ENCODE data around the gene TMEM239.

DNA sequence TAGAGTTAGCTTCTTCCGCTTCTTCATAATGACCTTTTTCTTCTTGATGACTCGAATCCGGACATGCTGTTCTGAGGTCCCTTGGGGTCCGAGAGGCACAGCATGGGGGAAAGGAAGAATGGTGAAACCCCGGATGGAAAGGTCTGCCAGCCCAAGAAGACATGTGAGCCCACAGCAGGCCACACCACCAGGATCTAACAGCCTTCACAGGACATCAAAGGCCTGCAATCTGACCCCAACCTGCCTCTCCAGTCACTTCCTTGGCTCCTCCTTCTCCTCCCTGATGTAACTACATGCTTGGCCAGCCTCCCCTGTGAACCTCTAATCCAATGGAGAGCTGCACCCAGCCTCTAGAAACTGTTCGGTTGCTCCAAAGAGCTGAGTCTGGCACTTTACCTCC is 17.4 kb upstream of the TMEM239 start:
- TF ChIP-seq CTCF (optimal IDR thresholded peaks at IDR 0.05 in 1 of 3, IDR thresholded peaks at IDR 0.05 in 1 of 3, conservative IDR thresholded peaks at IDR 0.05 in 1 of 3; ENCODE audit: extremely low read depth in 1 of 3, insufficient read depth in 2 of 3, low read length in 3 of 3), result no peak
- TF ChIP-seq EZH2 (IDR thresholded peaks at IDR 0.05; ENCODE audit: low read length), result no peak

Data from keratinocyte (primary cell).